HG03571 (cell line): ENCODE results near the gene TIGD3.
"Not testable (repeated sequence)": the region's sequence is repeated elsewhere in the genome, so short reads cannot be mapped to it uniquely, and the experiment has no call there.

Experiments
- ATAC-seq: cut with Tn5 transposase; IDR thresholded peaks from one replicate; pipeline ENCODE4 v1.9.1; 2021; ENCODE audit not compliant: unreplicated experiment

The TIGD3 gene

DNA sequence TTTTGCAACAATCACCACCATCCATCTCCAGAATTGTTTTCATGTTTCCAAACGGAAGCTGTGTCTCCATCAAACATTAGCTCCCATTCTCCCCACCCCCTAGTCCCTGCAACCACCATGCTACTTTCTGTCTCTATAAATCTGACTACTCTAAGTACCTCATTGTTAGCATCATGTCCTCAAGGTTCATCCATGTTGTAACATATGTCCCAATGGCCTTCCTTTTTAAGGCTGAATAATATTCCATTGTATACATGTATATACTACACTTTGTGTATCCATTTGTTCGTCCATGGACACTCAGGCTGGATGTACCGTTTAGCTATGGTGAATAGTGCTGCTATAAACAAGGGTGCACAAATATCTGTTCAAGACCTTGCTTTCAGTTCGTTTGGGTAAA, 29.1 kb upstream of the TIGD3 start:
- ATAC-seq: no peak

- ATAC-seq: no peak
Observed at GRCh38 chr11:65327021-65327420, 27.5 kb upstream of the TIGD3 start.

- ATAC-seq: no peak
Observed at GRCh38 chr11:65329478-65329877, 25.1 kb upstream of the TIGD3 start.

- no peak for ATAC-seq
Observed at GRCh38 chr11:65329944-65330403, 24.6 kb upstream of the TIGD3 start.

DNA sequence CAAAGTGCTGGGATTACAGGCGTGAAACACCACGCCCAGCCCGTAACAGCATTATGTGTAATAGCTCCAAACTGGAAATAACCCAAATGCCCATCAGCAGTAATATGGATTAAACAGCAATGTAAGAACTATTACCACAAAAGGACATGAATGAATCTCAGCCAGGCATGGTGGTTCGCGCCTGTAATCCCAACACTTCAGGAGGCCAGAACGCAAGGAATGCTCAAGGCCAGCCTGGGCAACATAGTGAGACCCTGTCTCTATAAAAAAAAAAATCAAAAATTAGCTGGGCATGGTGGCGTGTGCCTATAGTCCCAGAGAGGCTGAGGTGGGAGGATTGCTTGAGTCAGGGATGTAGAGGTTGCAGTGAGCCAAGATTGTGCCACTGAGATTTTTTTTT, 24.0 kb upstream of the TIGD3 start:
- ATAC-seq: no peak

- not testable (repeated sequence) for ATAC-seq
Observed at GRCh38 chr11:65332591-65332990, 22.0 kb upstream of the TIGD3 start.

GRCh38 chr11:65334696-65335295, 19.8 kb upstream of the TIGD3 start:
- ATAC-seq: no peak

DNA sequence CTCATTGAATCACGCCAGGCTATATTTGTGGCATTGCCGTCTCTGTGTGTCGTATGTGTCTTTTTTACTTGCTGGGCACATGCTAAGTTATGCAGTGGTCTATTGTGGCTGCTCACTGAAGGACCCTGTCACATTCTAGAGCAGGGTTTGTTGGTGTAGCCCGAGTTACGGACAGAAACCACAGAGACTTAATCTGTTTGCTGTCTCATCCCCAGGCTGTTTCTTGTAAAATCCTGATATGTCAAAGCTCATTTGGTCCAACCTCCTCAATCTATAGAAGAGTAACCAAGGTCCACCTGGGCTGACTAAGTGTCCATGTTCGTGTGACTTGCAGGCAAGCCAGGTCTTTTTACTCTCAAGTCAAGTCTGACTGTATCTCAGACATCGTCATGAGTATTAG, 15.9 kb upstream of the TIGD3 start:
- ATAC-seq: no peak

GRCh38 chr11:65340226-65340625, 14.3 kb upstream of the TIGD3 start:
- ATAC-seq: no peak

DNA sequence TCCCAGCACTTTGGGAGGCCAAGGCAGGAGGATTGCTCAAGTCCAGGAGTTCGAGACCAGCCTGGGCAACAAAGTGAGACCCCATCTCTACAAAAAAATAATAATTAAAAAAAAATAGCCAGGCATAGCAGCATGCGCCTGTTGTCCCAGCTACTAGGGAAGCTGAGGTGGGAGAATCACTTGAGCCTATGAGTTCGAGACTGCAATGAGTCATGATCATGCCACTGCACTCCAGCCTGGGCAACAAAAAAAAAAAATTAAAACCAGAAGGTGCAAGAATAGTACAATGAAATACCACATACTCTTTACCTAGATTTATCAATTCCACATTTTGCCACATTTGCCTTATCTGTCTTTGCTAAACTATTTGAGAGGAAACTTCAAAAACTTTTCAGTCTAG, 12.7 kb upstream of the TIGD3 start:
- ATAC-seq: no peak

GRCh38 chr11:65351511-65351910, 3.0 kb upstream of the TIGD3 start:
- ATAC-seq: no peak

DNA sequence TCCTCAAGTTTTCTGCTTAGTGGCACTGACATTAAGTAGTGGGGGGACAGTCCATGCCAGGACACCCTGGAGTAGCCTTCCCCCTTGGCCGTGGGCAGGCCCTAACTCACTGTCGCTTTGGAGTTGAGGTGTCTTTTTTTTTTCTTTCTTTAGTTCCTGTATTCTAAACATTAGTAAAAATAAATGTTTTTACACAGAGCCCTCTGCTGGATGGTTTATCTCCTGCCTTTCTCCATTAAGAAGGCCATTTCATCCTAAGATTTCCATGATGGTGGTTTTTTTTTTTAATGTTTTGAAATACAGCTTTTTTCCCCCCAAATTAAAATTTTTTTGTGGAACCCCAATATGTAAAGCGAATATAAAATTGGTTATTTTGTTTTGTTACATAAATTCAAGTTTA, 1.8 kb upstream of the TIGD3 start:
- no peak for ATAC-seq

GRCh38 chr11:65353376-65353775, 1.2 kb upstream of the TIGD3 start:
- ATAC-seq: no peak

- no peak for ATAC-seq
Observed at GRCh38 chr11:65353900-65354264, 669 bp upstream of the TIGD3 start.

- ATAC-seq: peak; percentile 17
Observed at GRCh38 chr11:65355013-65355775, 643 bp downstream of the TIGD3 start.

DNA sequence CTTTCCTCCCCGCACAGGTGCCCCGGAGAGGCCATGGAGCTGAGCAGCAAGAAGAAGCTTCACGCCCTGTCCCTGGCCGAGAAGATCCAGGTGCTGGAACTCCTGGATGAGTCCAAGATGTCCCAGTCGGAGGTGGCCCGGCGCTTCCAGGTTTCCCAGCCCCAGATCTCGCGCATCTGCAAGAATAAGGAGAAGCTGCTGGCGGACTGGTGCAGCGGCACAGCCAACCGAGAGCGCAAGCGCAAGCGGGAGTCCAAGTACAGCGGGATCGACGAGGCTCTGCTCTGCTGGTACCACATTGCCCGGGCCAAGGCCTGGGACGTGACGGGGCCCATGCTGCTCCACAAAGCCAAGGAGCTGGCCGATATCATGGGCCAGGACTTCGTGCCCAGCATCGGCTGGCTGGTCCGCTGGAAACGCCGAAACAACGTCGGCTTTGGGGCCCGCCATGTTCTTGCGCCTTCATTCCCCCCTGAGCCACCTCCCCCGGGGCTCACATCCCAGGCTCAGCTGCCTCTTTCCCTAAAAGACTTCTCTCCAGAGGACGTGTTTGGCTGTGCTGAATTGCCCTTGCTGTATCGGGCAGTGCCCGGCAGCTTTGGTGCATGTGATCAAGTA, 1.3 kb downstream of the TIGD3 start:
- ATAC-seq: no peak

GRCh38 chr11:65356394-65356972, 1.9 kb downstream of the TIGD3 start:
- no peak for ATAC-seq

- no peak for ATAC-seq
Observed at GRCh38 chr11:65357856-65358356, 3.4 kb downstream of the TIGD3 start.

DNA sequence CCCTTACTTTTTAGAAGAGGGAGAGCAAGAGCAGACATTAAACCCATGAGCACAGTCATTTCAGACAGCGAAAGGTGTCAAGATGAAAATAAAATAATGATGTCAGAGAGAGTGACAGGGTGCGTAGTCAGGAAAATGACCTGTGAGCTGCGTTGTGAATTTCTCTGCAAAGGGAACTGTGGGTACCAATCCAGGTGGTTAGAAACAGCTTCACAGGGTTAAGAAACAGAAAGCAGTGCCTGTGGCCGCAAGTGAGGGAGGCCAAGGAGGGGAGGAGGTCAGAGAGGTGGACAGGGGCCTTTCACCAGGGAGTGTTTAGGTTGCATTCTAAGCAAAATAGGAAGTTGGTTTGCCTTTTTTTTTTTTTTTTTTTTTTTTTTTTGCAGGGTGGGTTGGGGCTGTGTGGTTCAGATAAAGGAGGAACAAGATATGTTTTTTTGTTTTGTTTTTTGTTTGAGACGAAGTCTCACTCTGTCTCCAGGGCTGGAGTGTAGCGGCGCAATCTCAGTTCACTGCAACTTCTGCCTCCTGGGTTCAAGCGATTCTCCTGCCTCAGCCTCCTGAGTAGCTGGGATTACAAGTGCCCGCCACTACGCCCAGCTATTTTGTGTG, 7.9 kb downstream of the TIGD3 start:
- ATAC-seq: peak; percentile 60

DNA sequence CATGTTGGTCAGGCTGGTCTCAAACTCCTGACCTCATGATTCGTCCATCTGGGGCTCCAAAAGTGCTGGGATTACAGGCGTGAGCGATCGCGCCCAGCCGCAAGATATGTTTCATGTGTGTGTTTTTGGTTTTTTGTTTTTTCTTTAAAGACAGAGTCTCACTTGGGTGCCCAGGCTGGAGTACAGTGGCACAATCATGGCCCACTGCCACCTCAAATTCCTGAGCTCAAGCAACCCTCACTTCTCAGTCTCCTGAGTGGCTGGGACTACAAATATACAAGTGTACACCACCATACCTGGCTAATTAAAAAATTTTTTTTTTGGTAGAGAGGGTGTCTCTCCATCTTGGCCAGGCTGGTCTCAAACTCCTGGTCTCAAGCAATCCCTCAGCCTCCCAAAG, 8.4 kb downstream of the TIGD3 start:
- ATAC-seq: no peak

DNA sequence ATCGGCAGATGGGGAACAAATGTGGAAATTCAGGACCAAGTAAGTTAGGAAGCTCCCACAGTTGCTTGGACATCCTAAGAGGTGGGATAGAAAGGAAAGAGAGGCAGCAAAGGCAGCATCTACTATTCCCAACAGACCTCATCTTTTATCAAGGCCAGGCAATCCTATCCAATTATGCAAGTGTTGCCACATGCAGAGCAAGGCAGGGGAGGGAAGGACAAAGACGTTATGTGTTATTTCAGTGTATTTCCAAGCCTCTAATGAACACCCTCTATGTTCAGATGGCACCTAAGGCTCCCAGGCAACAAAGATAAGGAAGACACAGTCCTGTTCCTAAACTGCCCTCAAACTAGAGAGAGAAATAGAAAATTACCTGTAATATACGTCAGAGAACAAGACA, 9.2 kb downstream of the TIGD3 start:
- no peak for ATAC-seq
